Hematopoietic multipotent progenitor cell treated with erythropoietin and hydrocortisone succinate and interleukin-3 and kit ligand, for 8 days (in vitro differentiated cells): Measurements from ENCODE around the gene LRP1B.

Experiments used
- DNase-seq: peaks from one replicate; pipeline ENCODE4 v3.0.0-alpha.2; 2015

Gene LRP1B

DNA sequence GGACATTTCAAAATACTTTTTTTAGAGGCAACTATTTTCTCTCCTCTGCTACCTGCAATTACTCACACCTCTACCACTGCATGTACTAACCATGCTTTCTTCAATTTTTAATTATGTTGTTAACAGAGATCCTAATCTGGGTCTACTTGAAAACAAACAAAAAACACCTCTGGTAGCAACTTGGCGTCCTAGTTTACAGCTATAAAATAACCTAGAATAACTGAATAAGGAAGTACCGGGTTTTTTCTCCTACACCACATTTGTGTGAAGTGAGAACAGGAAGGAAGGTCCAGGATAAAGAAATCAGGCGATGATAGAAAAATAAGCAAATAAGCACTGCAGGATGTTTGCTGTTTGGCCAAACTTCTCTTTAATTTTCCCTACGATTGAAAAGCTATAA lies 633.5 kb downstream of the LRP1B start:
- no peak for DNase-seq

DNA sequence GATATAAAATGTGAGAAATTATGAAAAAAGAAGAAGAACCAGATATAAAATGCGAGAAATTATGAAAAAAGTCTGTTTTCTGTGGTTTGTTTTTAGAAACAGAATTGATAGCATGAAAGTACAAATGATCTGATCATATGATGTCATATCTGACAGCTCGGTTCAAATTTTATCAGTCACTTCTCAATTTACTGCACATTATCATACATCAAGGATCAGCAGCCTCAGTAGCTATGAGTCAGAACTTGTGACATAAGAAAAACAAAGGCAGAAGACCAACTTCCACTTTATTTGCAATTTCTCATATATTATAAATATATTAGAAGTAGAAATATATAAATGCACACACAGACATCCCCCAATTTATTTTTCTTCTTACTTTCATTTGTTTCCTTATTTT lies 634.0 kb downstream of the LRP1B start:
- no peak for DNase-seq

DNA sequence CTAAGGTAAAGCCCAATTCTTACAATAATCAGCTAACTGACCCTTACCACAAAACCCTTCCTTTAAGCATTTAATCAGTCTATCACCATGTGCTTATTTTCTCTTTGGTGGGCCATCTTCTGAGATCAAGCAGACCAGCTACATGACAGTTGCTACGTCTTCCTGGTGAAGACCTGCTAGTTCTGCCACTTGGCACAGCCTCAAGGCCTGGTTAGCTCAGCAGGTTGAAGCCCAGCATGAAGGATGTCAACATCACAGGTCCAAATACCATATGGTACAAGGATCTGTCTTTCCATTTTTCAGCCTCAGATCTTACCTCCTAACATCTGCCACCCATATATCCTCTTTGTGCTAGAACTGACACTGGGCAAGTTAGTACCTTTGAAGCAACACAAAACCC lies 636.9 kb downstream of the LRP1B start:
- no peak for DNase-seq

DNA sequence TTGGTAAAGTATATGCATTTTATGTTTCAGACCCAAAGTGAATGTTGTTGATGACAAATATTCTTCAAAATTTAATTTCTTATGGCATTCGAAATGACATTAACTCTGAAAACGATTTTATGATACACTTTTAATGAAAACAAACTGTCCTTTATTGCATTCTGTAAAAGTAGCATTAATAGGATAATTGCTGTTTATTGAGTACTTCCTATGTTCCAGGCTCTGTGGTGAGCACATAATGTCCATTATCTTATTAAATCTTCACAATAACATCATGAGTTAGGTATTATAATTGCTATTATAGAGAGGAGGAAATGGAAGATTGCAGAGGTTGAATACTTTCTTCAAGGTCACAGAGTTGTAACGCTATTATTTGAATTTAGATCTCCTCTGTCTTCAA lies 638.0 kb downstream of the LRP1B start:
- no peak for DNase-seq

DNA sequence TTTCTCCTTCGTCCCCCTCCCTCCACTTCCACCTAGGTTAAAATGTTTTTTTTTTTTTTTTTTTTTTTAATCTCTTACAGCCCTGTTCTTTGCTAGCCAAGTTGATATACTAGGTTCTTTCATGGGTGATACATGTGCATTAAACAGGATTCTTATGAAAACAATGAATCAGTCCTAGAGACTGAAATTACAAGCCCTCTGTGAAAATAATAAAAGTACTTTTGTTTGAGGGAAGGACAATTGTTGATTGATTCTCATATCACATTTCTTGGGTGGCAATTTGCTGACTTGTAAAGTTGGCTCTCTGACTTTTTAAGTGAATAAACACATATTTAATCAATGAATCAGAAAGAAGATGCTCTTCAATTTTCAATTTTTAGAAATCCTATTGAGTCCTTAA lies 639.9 kb downstream of the LRP1B start:
- no peak for DNase-seq

DNA sequence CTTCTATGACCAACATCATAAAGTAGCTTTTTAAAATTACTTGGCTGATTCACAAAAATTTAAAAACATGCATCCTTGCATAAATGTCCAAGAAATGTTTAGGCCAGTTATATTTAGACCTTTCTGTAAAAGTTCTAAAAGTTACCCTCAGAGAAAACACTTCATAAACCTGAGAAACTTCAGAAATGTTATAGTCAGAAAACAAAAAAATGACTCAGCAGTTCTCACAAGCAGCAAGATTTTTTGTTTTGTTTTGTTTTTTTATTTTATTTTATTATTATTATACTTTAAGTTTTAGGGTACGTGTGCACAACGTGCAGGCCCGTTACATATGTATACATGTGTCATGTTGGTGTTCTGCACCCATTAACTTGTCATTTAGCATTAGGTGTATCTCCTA lies 648.1 kb downstream of the LRP1B start:
- no peak for DNase-seq

DNA sequence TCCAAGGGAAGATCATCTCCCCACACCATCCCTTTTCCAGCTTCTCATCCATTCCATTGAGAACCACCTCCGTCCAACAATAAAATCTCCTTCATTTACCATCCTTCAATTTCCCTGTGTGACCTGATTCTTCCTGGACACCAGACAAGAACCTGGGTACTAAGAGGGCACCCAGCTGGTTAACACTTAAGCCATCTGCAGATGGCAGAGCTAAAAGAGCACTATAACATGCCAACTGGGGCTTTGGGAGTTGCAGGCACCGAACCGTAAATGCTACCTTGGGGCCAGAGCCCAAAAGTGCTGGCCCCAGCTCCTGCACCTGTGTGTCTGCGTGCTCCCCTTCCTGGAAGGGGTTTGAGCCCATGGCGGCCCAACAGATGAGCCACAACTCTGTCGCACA lies 655.0 kb downstream of the LRP1B start:
- DNase-seq = no peak

DNA sequence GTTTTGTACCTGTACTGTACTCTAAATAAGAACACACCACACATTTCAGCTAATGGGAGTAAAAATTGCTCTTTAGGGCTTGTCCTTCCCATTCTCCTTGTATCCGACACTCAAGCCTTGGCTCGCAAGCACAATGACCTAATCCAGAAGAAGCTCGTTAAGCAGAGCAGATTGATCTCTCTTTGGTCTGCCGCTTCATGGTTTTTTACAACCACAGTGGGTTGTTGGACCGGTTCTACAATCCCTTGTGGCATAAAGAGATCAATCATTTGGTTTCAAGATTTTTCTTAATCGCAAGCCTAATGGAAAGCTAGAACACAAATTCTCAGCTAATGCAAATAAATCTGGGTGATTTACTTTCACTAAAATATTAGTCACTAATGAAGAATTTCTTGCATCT lies 662.1 kb downstream of the LRP1B start:
- DNase-seq = no peak

DNA sequence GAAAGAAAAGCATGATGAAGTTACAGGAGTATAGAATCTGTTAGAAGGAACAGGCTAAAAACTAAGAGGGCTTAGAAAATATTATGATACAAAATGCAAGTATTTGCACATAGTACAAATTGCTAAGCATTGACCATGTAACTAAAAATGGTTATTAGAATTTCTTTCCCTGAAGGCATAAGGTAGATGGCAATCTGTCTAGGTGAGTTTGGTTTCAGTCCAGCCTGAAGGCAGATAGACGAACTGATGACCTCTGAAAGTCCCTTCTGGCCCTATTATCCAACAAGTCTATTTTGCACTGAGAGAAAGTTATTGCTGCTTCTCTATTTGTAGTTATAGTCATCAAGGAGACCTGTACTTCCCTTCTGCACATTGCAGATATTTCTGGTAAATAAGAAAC lies 663.5 kb downstream of the LRP1B start:
- no peak for DNase-seq

DNA sequence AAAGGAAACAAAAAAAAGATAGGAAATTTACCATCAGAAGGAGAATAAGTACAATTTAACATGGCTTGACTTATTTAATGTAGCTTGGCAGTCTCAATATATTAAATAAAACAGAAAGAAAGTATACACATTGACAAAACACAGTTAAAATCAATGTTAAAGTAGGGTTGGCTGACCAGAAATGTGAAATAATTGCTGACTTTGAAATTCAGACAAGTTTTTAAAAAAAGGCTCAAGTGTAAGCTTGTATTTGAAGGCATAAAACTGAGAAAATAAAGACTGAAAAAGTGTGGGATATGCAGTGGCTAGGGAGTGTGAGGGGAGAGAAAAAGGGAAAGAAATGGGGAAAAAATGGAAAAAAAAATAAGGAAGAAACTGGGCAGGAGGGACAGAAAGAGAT lies 665.8 kb downstream of the LRP1B start:
- DNase-seq = no peak

DNA sequence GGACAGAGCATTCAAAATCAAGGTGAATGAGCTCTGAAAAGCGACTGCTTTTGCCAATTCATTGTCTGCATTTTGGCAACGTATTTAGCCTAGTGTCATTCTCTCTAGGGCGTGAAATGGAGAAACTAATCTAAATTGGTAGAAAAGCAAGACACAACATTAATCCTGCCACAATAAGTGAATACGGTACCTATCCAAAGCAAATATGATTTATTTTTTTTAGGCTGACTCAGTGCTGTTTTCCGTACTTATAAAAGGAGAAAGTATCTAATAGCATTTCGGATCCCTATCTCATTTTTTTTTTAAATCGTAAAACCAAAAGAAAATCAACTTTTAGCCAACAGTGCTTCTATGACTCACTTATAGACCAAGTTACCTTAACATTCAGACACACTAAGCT lies 672.5 kb downstream of the LRP1B start:
- no peak for DNase-seq

DNA sequence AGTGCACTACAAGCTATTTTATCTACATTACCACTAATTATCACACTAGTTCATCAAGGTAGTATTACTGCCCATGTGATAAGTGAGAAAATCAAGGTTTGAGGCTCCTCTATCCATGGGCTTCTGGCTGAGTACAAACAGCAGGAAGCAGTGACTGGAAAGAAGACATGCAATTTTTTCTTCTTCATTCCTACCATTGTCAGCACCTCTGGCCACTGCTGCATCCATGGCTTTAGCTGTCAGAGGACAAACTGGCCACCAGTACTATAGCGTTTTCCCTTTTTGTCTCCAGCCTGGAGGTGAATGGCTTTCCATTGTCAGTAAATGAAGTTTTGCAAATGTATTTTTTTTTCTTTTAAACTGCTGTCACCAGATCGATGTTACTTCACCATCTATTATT lies 674.9 kb downstream of the LRP1B start:
- no peak for DNase-seq

DNA sequence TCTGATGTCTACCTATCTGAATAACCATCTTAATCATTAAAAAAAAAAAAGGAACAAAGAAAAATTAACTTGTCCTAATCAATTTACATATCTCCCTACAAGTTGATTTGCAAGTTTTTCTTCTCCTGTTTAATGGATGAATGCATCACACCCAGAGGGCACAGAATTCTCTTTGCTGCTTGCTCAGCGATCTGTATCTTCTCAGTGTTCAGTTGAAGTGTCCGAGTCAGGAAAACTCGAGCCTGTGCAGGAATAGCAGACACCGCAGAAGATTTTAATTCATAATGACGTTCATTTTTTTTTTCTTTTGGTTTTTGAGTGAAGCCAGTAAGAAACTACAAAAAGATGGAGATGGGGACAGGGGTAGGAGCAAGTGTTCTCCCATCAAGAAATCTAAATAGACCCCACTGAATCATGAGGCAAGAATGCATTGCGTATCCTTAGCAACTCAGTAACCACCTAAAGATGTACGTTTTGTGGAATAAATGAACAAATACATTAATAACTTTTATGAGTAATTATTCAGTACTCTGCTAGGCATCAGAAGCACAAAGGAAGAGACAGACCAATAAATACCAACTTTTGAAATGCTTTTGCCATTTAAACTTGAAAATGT lies 675.5 kb downstream of the LRP1B start:
- DNase-seq = no peak

DNA sequence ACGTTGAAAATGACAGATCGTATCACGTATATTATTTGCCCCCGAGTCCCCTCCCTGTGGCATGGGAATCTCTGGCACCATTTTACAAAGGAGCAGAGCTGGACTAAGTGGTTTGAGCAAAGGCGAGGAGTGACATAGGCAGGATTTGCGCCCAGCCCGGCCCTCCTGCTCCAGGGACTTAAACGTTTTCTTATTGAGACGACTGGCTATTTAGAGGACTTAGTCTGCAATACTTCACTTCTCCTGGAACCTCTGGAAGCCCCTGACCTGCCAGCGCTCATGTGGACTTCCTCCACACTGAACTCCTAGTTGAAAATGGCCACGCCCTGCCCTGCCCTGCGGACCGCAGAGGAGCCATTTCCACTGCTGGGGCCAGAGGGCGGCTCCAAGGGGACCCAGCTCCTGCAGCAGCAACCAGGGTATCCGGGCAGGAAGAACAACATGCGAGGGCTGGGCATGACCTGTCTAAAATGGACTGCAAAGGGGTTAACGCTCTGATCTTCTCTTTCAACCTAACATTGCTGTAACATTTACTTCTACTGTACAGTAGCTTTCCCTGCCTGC lies 690.7 kb downstream of the LRP1B start:
- no peak for DNase-seq

DNA sequence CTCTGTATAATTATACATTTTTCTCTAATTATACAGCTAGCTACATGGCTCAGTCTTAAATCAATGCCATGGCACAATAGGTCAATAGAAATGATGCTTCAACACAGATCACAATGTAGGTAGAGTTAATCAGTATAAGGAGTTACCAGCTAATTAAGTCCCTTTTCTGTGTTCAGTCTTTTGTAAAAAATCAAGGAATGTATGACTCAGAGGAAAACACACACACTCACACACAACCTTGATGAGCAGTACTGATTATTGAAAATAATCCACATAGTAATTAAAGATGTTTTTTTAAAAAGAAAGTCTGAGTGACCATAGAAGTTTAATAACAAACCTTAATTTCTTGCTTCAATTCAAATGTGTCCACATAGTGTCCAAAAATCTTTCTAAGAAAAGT lies 691.3 kb downstream of the LRP1B start:
- DNase-seq = no peak

DNA sequence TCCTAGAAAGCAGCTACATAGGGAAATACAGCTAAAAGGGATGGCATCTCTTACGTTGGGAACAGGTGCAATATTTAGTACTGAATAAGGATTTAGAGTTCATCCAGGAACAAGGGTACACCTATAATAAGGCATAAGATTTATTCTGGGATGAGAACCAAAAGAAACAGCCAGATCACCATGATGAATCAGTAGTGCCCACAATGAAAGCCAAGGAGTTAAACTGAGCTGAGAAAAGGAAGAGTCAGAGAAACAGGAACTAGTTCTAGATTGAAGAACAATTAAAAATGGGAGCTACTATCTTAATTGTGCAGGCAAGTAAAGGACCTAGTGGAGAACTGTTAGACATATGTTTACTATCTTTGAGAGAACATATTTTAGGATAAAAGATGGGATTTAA lies 692.3 kb downstream of the LRP1B start:
- no peak for DNase-seq

DNA sequence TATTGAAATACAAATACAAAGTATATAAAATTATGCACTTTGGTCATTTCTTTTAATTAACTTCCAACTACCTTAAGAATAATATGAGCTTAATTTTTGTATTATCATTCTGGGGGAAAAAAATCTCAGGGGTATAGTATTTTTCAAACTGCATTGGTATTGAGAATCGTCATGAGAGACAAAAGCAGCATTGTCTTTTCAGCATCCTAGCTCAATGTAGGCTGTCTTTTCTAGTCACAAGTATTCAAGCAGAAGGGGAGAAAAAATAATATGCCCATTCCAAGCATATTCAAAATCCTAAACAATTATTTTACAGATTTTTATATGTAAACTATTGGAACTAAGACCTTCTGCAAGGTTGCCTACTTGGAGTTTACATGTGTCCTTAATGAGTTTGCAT lies 693.3 kb downstream of the LRP1B start:
- DNase-seq = no peak

DNA sequence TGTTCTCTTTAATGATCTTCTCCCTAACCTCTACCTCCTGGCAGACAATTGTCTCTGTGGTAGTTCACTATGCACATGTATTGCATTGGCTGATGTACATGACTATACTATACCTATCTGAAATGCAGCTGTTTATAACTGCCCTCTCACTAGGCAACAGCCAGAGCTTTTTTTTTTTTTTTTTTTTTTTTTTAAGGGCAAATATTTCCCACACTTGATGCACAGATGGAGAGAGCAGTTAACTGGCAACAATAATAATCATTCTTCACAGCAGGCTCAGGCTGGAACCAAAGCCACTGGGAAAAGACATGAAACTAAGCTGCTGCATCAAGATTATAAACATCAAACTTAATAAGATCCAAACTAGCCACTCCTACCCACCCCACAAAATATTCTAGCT lies 707.7 kb downstream of the LRP1B start:
- no peak for DNase-seq

DNA sequence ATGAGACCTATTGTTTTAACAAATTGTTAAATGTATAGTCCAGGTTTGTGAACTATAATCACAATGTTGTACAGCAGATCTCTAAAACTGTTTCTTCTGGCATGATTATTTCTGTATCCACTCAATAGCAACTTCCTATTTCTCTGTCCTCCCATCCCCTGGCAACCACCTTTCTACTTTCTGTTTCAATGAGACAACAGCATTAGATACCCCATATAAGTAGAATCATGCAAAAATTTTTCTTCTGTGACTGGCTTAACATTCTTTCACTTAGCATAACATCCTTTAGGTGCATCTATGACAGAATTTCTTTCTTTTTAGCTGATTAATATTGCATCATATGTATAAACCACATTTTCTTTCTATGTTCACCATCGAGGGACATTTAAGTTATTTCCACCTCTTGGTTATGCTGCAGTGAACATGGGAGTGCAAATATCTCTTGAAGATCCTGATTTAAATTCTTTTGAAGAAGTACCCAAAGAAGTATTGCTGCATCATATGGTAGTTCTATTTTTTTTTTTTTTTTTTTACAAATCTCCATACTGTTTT lies 713.5 kb downstream of the LRP1B start:
- no peak for DNase-seq

DNA sequence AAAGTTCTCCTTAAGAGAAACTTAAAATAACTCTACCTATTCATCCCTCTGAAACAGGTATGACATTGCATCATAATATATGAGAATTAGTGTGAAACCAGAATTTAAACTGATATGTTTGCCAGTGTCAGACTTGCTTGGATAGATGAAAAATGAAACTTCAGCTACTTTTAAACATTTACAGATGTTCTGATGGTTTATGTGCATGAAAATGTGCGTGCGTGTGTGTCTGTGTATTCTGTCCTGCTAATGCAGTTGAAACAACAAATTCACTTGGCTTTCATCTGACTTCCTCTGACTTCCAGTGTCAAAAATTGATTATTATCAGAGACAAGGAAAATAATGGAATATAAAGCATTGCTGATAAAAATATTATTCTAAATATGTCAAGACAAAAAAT lies 719.4 kb downstream of the LRP1B start:
- no peak for DNase-seq

DNA sequence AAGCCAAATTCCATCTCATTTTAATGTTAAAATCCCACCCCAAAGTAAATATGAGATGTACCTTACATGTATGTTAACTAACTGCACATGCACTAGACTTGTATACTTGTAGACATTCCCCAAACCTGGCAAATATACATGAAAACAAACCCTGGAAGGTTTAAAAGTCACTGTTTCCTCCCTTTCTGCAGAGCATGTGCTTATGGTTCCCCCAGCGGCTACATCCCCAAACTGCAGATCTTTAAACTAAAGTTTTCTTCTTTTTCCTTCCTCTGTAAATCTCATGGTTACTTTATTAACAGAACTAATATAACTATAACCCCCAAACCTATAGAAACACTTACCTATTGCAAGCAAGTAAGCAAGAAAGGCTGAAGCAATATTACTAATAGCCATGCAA lies 731.5 kb downstream of the LRP1B start:
- no peak for DNase-seq

DNA sequence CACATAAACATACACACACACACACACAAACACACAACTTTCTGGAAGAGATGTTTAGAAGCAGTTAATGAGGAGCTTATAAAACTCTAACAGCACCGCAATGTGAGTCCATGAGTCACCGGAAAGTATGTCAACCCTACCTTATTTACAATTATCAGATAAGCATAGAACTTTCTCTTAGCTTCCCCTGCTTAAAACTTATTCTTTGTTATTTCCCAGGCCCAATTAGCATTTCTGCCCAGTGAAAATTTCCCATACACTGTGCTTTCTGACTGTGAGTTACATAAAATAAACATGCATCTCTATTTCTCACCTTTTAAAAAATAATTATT lies 737.6 kb downstream of the LRP1B start:
- DNase-seq = no peak

DNA sequence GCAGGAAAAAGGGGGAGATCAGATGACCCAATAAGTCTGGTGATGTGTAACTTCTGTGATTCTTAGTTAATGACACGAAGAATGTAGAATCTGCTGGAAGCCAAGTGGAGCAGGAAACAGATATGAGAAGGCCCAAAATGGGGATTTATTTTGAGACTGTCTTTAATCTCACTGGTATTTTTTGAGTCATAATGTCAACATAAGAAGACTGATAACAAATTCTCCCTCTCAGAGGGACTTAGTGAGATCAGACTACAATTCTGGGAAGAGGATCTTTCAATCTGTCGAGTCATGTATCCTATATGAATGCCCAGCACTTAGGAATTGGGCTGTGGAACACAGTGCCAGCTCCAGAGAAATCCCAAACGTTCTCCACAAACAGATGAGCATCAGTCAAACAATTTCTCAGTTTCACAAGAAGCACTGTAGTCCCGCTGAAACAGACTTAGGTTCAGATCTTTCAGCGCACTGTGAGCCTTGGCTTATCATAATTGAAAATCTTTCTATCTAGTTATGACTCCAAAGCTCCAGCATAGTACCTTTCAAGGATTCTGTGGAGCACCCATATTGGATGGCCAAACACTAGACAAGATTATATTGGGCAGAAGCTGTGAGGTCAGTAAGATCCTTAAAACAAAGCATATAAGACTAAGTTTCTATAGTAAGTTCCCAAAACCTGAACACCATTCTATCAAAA lies 738.2 kb downstream of the LRP1B start:
- DNase-seq = no peak

DNA sequence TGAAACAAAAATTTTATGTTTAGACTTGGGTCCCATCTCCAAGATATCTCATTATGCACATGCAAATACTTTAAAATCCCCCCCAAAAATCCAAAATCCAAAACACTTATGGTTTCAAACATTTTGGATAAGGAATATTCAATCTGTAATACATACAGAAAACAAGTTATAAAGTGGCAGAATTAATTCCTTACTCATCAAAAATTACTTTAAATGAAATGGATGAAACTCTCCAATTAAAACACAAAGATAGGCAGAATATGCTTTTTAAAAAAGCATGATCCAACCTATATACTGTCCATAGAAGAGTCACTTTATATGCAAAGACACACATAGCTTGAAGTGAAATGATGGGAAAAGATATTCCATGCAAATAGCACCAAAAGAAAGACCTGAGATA lies 744.6 kb downstream of the LRP1B start:
- no peak for DNase-seq

DNA sequence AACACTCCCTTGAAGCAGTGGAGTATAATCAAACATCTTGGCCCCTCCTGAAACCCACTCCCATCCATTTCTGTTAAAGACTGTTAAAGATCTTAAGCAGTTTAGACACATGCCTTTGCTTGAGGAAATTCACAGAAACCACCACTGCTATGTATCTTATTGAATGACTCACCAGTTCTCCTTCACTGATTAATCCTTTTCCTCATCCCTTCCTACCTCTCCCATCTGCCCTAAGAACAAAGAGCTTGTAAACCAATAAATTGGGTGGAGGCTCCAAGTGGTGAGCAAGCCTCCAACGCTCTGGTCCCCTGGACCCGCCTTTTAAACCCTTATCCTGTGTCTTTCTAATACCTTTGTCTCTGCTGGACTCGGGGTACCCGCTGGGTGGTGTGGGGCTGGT lies 746.1 kb downstream of the LRP1B start:
- no peak for DNase-seq
